OCI-LY1 (cell line): ENCODE measurements around the gene PEX26.

Source experiments
- EZH2 ChIP-seq: fragments of 200-600 bp; sonication (generic), shearing (Covaris generic); IDR thresholded peaks from 2 replicates; pipeline ENCODE4 v1.8.0; 2017; ENCODE audit warnings: borderline replicate concordance, mixed run types, mild to moderate bottlenecking, antibody characterized with exemption, low read length, moderate library complexity, mixed read lengths
- TF ChIP-seq, protein P1 (sequence below): fragments of 200-600 bp; sonication (generic), shearing (Covaris generic); IDR thresholded peaks from 2 replicates; pipeline ENCODE4 v1.5.1; 2017; ENCODE audit warnings: mild to moderate bottlenecking, antibody characterized with exemption, low read length, moderate library complexity, mixed read lengths

DNA sequence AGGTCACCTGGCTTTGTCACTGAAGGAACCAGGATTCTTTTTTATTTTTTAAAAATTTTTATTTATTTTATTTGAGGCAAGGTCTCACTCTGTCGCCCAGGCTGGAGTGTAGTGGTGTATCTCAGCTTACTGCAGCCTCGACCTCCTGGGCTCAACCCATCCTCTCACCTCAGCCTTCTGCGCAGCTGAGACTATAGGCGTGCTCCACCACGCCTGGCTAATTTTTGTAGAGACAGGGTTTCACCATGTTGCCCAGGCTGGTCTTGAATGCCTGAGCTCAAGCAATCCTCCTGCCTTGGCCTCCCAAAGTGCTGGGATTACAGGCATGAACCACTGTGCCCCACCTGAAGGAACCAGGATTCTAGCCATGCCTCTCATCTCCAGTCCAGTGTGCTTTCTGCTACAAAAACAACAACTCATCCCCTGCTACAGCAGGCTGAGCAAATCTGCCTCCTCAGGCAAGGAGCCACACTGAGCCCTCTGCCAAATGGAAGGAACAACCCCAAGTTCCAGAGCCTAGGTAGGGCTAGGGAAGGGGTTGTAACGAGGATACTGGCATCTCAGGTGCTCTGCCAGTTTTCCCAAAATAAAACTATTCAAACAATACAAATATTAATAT lies 2.6 kb upstream of the PEX26 start:
- TF ChIP-seq, protein P1, sequence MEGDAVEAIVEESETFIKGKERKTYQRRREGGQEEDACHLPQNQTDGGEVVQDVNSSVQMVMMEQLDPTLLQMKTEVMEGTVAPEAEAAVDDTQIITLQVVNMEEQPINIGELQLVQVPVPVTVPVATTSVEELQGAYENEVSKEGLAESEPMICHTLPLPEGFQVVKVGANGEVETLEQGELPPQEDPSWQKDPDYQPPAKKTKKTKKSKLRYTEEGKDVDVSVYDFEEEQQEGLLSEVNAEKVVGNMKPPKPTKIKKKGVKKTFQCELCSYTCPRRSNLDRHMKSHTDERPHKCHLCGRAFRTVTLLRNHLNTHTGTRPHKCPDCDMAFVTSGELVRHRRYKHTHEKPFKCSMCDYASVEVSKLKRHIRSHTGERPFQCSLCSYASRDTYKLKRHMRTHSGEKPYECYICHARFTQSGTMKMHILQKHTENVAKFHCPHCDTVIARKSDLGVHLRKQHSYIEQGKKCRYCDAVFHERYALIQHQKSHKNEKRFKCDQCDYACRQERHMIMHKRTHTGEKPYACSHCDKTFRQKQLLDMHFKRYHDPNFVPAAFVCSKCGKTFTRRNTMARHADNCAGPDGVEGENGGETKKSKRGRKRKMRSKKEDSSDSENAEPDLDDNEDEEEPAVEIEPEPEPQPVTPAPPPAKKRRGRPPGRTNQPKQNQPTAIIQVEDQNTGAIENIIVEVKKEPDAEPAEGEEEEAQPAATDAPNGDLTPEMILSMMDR = no peak
- no peak for TF ChIP-seq EZH2
